HFF-Myc (cell line): ENCODE measurements around the gene TMEM151B.

ENCODE experiments used
- DNase-seq: peaks from one replicate; pipeline ENCODE4 v3.0.0-alpha.2; 2011; ENCODE audit warnings: low read depth; ENCODE audit errors: extremely low read depth
- H3K4me3 ChIP-seq: replicated peaks from 2 replicates; pipeline ENCODE4 v1.5.1; 2011; ENCODE audit warnings: low read depth, mild to moderate bottlenecking, control low read depth, low read length
- CTCF ChIP-seq: IDR thresholded peaks from 2 replicates; pipeline ENCODE4 v1.5.1; 2012; ENCODE audit warnings: mild to moderate bottlenecking, low read depth, low read length, control low read depth; ENCODE audit errors: missing control alignments

Gene TMEM151B

GRCh38 chr6:44267252-44267651 lies 3.0 kb upstream of the TMEM151B start:
- no peak for DNase-seq
- TF ChIP-seq CTCF: no peak
- H3K4me3 ChIP-seq: no peak overlapping the region

- no peak for DNase-seq
- TF ChIP-seq CTCF: peak; percentile 97
- no peak overlapping the region for H3K4me3 ChIP-seq
Measured at GRCh38 chr6:44268095-44268628, 2.1 kb upstream of the TMEM151B start.

GRCh38 chr6:44269178-44269920 lies 901 bp upstream of the TMEM151B start:
- no peak for DNase-seq
- TF ChIP-seq CTCF: no peak
- no peak overlapping the region for H3K4me3 ChIP-seq

- no peak for DNase-seq
- H3K4me3 ChIP-seq: no peak overlapping the region
- no peak for TF ChIP-seq CTCF
Measured at GRCh38 chr6:44270526-44271405, 516 bp downstream of the TMEM151B start.

GRCh38 chr6:44271406-44271723 lies 1.1 kb downstream of the TMEM151B start:
- no peak overlapping the region for H3K4me3 ChIP-seq
- TF ChIP-seq CTCF: no peak
- DNase-seq: no peak

GRCh38 chr6:44271914-44272313 lies 1.7 kb downstream of the TMEM151B start:
- no peak overlapping the region for H3K4me3 ChIP-seq
- DNase-seq: no peak
- TF ChIP-seq CTCF: no peak
